Neural cell (in vitro differentiated cells): Measurements from ENCODE around the gene PRPH. TPM values are rescaled to one million over a fixed set of nuclear protein-coding genes. Genes with fewer than 3 reads are reported as not detected.

ENCODE experiments used
- H2AFZ ChIP-seq: fragments of 200-600, 300-800 bp; sonication (generic), shearing (Covaris generic); 2 replicates; pipeline ENCODE4 v1.6.0; 2014; ENCODE audit warnings: low read depth, mild to moderate bottlenecking, antibody characterized with exemption, low read length, moderate library complexity
- H3F3A ChIP-seq: fragments of 200-600 bp; shearing (Covaris generic); 2 replicates; pipeline ENCODE4 v1.6.1; 2016; ENCODE audit warnings: mild to moderate bottlenecking, moderate library complexity, mixed read lengths, antibody characterized with exemption, low read length; ENCODE audit not compliant: insufficient read depth, poor library complexity, severe bottlenecking
- H3K27ac ChIP-seq: fragments of 200-600, 300-800 bp; sonication (generic), shearing (Covaris generic); 2 replicates; pipeline ENCODE4 v1.5.1; 2014; ENCODE audit warnings: mild to moderate bottlenecking, low read length, moderate library complexity
- H3K27me3 ChIP-seq: fragments of 300-800, 200-600 bp; sonication (generic), shearing (Covaris generic); 2 replicates; pipeline ENCODE4 v1.6.0; 2014; ENCODE audit warnings: mild to moderate bottlenecking, low read depth, low read length, moderate library complexity; ENCODE audit not compliant: insufficient read depth
- H3K36me3 ChIP-seq: fragments of 300-800, 200-600 bp; sonication (generic), shearing (Covaris generic); 2 replicates; pipeline ENCODE4 v1.5.1; 2014; ENCODE audit warnings: mild to moderate bottlenecking, antibody characterized with exemption, low read length, moderate library complexity; ENCODE audit not compliant: insufficient read depth
- H3K4me2 ChIP-seq: fragments of 300-800, 200-600 bp; sonication (generic), shearing (Covaris generic); 2 replicates; pipeline ENCODE4 v1.6.0; 2014; ENCODE audit warnings: mild to moderate bottlenecking, low read length
- H3K4me3 ChIP-seq: fragments of 300-800, 200-600 bp; sonication (generic), shearing (Covaris generic); 2 replicates; pipeline ENCODE4 v1.5.1; 2014; ENCODE audit warnings: mild to moderate bottlenecking, low read length, moderate library complexity
- H3K79me2 ChIP-seq: fragments of 200-600 bp; shearing (Covaris generic); replicated peaks from 2 replicates; pipeline ENCODE4 v1.6.0; 2014; ENCODE audit warnings: mild to moderate bottlenecking, low read length, moderate library complexity; ENCODE audit not compliant: insufficient read depth
- H3K9ac ChIP-seq: fragments of 300-800, 200-600 bp; sonication (generic), shearing (Covaris generic); 2 replicates; pipeline ENCODE4 v1.6.1; 2016; ENCODE audit warnings: mild to moderate bottlenecking, low read length, mixed read lengths
- H3K9me2 ChIP-seq: fragments of 200-600 bp; shearing (Covaris generic); 2 replicates; pipeline ENCODE4 v1.6.1; 2016; ENCODE audit warnings: mild to moderate bottlenecking, low read length, mixed read lengths; ENCODE audit not compliant: insufficient read depth
- H3K9me3 ChIP-seq: fragments of 200-600, 300-800 bp; sonication (generic), shearing (Covaris generic); 2 replicates; pipeline ENCODE4 v1.6.1; 2016; ENCODE audit warnings: mild to moderate bottlenecking, mixed run types, low read length, moderate library complexity, mixed read lengths
- H4K20me1 ChIP-seq: fragments of 200-600 bp; shearing (Covaris generic); 2 replicates; pipeline ENCODE4 v1.6.1; 2016; ENCODE audit warnings: mild to moderate bottlenecking, mixed run types; ENCODE audit not compliant: insufficient read depth
- CTCF ChIP-seq: fragments of 450-650 bp; IDR thresholded peaks from 2 replicates; pipeline ENCODE4 v1.5.1; 2014; ENCODE audit warnings: antibody characterized with exemption, mild to moderate bottlenecking, moderate library complexity; ENCODE audit not compliant: poor library complexity, severe bottlenecking
- EP300 ChIP-seq: fragments of 450-650 bp; conservative IDR thresholded peaks from 2 replicates; pipeline ENCODE4 v1.6.1; 2014; ENCODE audit warnings: antibody characterized with exemption, mild to moderate bottlenecking, moderate library complexity; ENCODE audit not compliant: poor library complexity, severe bottlenecking
- EZH2 ChIP-seq: fragments of 200-600, 300-800 bp; shearing (Covaris generic), sonication (generic); IDR thresholded peaks from 2 replicates; pipeline ENCODE4 v1.6.1; 2014; ENCODE audit warnings: antibody characterized with exemption, low read length, borderline replicate concordance, mild to moderate bottlenecking; ENCODE audit not compliant: insufficient read depth, poor library complexity, severe bottlenecking
- MXI1 ChIP-seq: fragments of 450-650 bp; conservative IDR thresholded peaks from 2 replicates; pipeline ENCODE4 v1.6.1; 2014; ENCODE audit warnings: antibody characterized with exemption, mild to moderate bottlenecking; ENCODE audit not compliant: poor library complexity, severe bottlenecking
- POLR2AphosphoS5 ChIP-seq: IDR thresholded peaks from 2 replicates; pipeline ENCODE4 v1.6.1; 2012
- RAD21 ChIP-seq: fragments of 450-650 bp; conservative IDR thresholded peaks from 2 replicates; pipeline ENCODE4 v1.6.1; 2014; ENCODE audit warnings: antibody characterized with exemption, mild to moderate bottlenecking, moderate library complexity
- REST ChIP-seq: IDR thresholded peaks from 2 replicates; pipeline ENCODE4 v1.6.1; 2012; ENCODE audit warnings: borderline replicate concordance
- SMC3 ChIP-seq: fragments of 450-650 bp; conservative IDR thresholded peaks from 2 replicates; pipeline ENCODE4 v1.6.1; 2014; ENCODE audit warnings: antibody characterized with exemption, mild to moderate bottlenecking, moderate library complexity; ENCODE audit not compliant: poor library complexity
- TAF1 ChIP-seq: IDR thresholded peaks from 2 replicates; pipeline ENCODE4 v1.6.1; 2012; ENCODE audit warnings: low read depth
- polyA plus RNA-seq: library from polyadenylated mRNA; depleted of rRNA; stranded (reverse); fragments of >200 nt; gene quantifications from 2 replicates; pipeline ENCODE4 v1.2.3, GENCODE V29; 2014

The PRPH gene
- polyA plus RNA-seq, 1 donor from 2014 or later, result not detected

GRCh38 chr12:49328816-49329215 lies 33.9 kb downstream of the PRPH start:
- H3K4me3 ChIP-seq, result no peak overlapping the region
- H4K20me1 ChIP-seq, result no peaks in the 10 kb centered on the region
- H3K79me2 ChIP-seq, result no peaks in the 10 kb centered on the region
- H3K4me2 ChIP-seq, result no peak overlapping the region
- H3K36me3 ChIP-seq, result no peaks in the 10 kb centered on the region
- no peak overlapping the region for H2AFZ ChIP-seq
- H3K9me3 ChIP-seq, result no peaks in the 10 kb centered on the region
- H3K27me3 ChIP-seq, result peaks cover 18% of the 10 kb centered on the region
- H3K27ac ChIP-seq, result no peak overlapping the region
- H3K9me2 ChIP-seq, result no peaks in the 10 kb centered on the region
- no peak overlapping the region for H3K9ac ChIP-seq
- H3F3A ChIP-seq, result no peaks in the 10 kb centered on the region
- TF ChIP-seq RAD21 (no peak), CTCF (no peak), EZH2 (no peak), REST (no peak), TAF1 (no peak), EP300 (no peak), POLR2AphosphoS5 (no peak), SMC3 (no peak), MXI1 (no peak)

GRCh38 chr12:49330032-49330619 lies 35.2 kb downstream of the PRPH start:
- Histone ChIP-seq H3K36me3 (no peaks in the 10 kb centered on the region), H3K27ac (no peak overlapping the region), H3K9me3 (no peaks in the 10 kb centered on the region), H3K4me3 (no peak overlapping the region), H3K9ac (no peak overlapping the region), H2AFZ (no peak overlapping the region), H3K79me2 (no peaks in the 10 kb centered on the region), H3K27me3 (peaks cover 30% of the 10 kb centered on the region), H4K20me1 (no peaks in the 10 kb centered on the region), H3K9me2 (no peaks in the 10 kb centered on the region), H3K4me2 (no peak overlapping the region), H3F3A (no peaks in the 10 kb centered on the region)
- no peak for TF ChIP-seq RAD21
- TF ChIP-seq POLR2AphosphoS5, result no peak
- no peak for TF ChIP-seq REST
- TF ChIP-seq EP300, result no peak
- no peak for TF ChIP-seq TAF1
- TF ChIP-seq SMC3, result no peak
- no peak for TF ChIP-seq MXI1
- no peak for TF ChIP-seq EZH2
- no peak for TF ChIP-seq CTCF
